Measurements from ENCODE around the gene ARF1.

DNA sequence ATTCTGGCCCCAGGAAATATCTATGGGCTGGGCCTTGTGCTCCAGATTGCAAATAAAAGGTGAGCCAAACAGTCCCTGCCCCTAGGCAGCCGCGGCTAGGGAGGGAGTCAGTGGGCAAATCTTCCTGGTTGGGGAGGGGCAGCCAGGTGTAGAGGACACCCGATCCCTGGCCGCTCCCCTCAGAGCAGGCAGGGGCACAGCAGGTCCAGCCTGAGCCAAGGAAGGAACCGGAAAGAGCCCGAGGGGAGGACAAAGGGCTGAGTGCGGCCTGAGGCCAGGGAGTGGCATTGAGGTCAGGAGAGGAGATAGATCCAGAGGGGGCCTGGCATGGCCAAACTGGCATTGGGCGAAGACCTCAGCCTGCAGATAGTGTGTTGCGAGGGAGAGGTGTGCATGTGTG, 36.6 kb upstream of the ARF1 start:
- TF ChIP-seq EZH2 (IDR thresholded peaks at IDR 0.05; ENCODE audit: borderline replicate concordance) (no peak), CTCF (IDR thresholded peaks at IDR 0.05; ENCODE audit: poor library complexity) (no peak), EZH2phosphoT487 (IDR thresholded peaks at IDR 0.05; ENCODE audit: low read depth, severe bottlenecking, unreplicated experiment) (no peak)
